NCI-H446 treated with DMSO at 0.1 percent for 48 hours (cell line): ENCODE results near the gene KLK13.

ENCODE experiments used
- DNase-seq: peaks from one replicate; lab custom pipeline; 2025; lab: John Stamatoyannopoulos, UW

KLK13 gene

GRCh38 chr19:51060973-51061372 lies 3.9 kb downstream of the KLK13 start:
- no peak for DNase-seq

GRCh38 chr19:51060336-51060735 lies 4.6 kb downstream of the KLK13 start:
- no peak for DNase-seq

DNA sequence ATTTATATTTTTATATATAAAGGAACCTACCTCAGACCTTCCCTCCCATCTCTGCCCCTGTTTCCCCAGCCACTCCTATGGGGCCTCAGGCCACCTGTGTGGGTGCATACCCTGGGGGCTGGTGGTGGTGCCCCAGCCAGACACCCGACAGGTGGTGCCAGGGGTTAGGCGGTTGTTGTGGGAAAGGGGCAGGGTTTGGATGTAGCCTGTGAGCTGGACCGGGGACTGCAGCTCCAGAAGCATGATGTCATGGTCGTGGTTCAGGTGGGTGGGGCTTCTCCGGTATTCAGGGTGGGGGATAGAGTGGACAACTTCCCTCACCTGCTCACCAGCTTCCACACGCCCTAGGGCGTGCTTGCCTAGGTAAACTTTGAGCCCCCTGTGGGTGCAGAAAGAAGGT lies 5.2 kb downstream of the KLK13 start:
- no peak for DNase-seq

- no peak for DNase-seq
Observed at GRCh38 chr19:51055866-51056265, 9.0 kb downstream of the KLK13 start.

- DNase-seq = no peak
Observed at GRCh38 chr19:51047031-51047335, 17.9 kb downstream of the KLK13 start.

- no peak for DNase-seq
Observed at GRCh38 chr19:51044327-51044726, 20.6 kb downstream of the KLK13 start.

DNA sequence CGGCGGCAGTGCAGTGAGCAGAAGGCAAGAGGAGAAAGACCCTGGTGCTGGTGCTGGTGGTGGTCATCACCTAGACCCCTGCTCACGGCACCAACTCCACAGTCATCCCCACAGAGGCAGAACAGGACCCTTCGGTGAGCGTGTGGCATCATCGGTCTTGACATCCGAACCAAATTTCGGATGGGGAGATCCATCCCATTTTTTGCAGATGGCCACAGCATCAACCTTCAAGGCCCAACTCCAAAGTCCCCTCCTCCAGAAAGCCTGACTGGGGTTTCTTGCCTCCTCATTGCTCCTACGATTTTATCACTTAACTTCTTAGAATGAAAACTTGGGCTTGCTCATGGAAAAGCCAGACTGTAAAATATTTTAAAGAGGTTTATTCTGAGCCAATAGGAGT lies 21.4 kb downstream of the KLK13 start:
- DNase-seq = no peak

DNA sequence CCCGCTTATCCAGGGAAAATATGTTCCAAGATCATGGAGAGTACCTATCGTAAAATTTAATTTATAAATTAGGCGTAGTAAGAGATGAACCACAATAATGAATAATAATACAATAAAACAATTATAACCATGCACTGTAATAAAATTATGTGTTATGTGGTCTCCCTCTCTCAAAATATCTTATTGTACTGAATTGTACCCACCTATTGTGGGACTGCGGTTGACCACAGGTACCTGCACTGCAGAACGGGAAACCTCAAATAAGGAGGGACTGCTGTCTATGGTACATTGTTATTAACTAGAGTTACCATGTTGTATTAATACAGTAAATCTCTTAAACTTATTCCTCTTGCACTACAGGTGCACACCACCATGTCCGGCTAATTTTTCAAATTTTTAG lies 24.7 kb downstream of the KLK13 start:
- DNase-seq = no peak

- DNase-seq = no peak
Observed at GRCh38 chr19:51036519-51036918, 28.4 kb downstream of the KLK13 start.

DNA sequence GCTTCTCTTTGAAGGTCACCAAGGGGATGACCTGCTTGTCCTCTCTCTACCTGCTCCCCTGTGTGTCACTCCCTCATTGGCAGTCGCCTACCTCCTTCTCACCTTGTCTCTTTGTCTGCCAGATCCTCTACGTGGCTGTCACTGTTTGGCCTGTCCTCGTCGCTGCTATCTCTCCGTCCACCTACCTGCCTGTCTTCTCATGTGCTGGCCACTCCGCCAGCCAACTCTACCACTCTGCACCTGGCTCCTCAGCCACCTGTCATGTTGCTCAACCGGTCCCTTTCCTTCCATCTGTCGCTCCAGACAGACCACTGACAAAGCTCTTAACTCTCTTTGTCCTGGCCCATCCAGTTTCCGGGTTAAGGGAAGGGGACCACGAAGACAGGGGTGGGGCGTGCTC lies 30.2 kb downstream of the KLK13 start, which contains the start of gene KLK12:
TSS of gene KLK12 (minus strand) at position 299 of the 400 bp plus-strand sequence. CDS start 381 bp downstream, outside the sequence.
- no peak for DNase-seq

DNA sequence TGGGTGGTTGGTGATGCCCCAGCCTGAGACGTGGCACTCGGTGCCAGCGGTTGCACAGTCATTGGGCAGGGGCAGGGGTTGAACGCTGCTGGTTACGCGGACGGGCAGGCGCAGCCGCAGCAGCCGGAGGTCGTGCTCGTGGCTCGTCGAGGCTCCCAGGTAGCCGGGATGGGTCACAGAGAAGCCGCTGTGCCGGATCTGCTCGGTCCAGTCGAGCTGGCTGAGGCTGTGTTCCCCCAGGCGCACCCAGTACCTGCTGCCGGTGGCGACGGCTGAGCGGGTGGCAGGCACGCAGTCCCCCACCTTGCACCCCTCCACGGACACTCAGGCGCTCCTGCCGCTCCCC lies 33.0 kb downstream of the KLK13 start:
- DNase-seq = no peak

DNA sequence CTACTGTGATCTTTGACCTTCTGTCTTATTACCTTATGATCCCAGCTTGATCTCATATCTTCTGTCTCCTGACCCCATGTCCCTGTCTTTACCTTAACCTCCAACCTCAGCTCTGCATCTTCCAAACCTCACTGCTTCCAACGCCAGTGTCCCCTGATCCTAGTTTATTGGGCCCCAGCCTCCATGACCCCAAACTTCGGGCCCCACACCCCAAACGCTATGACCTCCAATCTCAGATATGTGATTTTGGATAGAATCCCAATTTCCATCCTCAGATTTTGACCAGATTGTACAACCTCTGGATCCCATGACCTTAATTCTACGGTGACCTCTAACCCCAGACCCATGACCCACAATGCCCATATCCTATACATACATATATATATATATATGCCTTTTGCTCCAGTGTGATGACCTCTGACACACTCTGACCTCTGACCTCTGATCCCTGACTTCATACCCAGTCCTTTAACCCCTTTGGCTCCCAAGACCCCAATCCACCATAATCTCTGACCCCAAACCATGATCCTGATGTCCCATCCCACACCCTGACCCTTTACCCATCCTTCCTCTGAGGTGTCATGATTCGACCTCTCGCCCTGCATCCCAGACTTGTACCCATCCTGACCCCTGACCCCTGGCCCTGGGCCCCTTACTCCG lies 33.5 kb downstream of the KLK13 start:
- DNase-seq = no peak

DNA sequence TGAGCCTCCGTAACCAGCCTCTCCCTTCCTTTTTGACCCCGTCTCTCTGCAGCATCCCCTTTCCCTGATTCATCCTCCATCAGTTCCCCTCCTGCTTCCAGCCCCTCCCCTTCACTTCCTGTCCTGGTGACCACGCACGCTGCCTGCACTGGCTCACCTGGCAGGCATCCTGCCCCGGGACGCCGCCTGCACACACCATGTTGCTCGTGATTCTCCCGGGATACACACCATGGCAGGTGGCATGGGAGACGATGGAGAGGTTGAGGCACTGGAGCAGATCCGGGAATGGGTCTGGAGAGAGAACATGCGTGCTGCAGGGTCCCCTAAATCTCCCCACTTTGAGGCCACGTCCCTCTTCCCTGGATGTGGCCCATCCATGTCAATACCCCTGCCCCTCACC lies 34.3 kb downstream of the KLK13 start:
- DNase-seq = no peak

DNA sequence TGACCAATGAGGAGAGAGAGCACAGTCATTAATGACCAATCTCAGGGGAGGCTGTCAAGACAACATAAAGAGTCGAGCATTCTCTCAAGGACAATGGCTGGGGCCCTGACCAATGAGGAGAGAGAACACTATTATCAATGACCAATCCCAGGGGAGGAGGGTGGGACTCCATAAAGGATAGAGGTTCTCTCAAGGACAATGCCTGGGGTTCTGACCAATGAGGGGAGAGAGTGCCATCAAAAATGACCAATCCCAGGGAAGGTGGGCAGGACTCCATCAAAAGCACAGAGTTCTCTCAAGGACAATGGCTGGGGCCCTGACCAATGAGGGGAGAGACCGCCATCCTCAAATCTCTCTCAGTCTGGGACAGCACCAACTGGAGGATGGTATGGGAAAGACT lies 35.2 kb downstream of the KLK13 start:
- no peak for DNase-seq

DNA sequence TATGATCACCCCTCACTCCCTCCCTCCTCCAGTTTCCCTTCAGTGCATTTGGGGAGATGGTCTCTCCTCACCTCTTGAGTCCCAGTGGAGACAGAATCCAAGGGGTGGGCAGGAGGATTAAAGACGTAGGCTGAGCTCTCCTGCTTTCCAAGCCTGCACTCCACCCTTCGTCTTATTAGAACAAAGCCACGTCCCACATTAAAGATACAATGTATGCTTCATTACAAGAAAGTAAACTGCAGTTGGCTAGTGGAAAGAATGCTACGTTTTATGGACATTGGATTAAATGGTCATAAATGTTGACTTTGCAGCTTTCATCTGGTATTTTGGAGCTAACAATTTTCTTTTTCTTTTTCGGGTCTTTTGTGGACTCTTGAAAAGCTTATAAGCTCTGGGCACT lies 37.0 kb downstream of the KLK13 start:
- DNase-seq = no peak

DNA sequence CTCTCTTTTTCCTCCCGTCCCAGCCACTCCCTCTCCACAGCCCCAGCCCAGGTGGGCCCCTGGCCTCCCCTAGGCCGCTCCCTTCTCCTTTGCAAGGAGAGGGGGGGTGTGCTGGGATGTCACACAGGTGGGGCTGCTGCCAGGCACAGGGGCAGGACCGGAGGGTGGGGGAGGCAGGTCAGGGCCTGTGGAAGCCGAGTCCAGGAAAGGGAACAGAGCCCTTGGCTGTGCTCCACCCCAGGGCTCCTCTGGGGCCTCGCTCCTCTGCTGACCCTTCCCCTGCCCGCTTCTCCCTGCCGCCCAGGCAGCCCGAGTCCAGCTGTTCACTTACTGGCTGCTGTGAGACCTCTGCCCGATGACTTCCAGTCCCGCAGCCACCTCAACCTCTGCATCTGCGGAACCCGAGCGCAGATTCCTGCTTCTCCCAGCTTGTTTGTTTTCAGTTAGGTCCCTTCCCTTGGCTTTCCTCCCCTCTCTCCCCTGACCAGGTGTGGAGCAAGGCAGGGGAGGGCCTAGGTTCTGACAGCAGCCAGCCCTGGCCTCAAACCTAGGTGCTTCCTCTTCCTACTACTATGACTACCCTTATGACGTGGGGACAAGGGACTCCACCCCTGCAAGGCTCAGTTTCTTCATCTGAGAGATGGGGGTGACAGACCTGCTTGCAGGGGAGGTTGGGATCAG lies 37.6 kb downstream of the KLK13 start:
- no peak for DNase-seq

DNA sequence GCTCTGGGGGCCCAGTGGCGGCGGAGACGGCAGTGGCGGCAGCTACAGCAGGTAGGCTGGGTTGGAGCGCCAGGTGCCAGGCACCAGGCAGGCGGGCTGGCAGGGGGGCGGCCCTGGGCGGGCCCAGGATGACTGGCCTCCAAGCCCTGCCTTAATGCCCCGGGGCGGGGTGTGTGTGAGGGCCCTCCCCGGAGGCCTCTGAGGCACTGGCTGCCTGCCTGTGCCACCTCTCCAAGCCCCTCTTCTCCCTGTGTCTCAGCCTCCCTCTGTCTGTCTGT lies 38.4 kb downstream of the KLK13 start, which contains the start of gene KLK11:
TSS of gene KLK11 (minus strand) at position 63 of the 278 bp plus-strand sequence. CDS start 985 bp downstream, outside the sequence.
- no peak for DNase-seq

DNA sequence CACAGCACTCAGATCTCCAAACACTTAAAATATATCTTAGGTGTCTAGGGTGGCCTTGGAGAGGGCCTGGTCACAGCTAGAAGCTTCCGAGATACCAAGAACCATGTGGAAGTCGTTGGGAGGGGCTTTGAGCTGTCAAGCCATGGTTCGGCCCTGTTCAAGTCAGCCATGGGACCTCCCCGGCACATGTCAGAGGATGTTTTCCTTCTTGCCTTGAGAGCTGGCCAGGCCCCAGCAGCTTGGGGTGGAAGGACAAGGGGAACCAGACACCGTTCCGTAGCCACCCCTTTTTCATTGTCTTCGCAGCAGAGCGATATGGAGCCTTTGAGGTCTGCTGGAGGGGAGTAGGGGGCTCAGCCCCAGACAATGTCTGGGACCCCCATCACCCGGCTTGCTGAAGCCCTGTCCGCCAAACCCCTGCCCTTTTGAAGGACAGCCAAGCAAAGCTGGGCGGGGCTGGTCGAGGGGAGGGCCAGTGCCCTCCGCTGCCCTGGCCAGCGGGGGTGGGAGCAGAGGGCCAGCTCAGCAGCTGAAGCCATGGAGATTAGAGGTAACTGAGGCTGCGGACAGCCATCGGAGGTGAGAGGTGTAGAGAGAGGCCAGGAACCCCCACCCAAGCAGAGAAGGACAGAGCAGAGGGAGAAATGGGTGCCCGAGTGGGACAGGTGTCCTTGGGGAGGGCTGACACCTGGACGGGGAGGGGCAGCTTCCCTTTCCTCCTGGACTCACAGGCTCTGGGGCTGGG lies 38.9 kb downstream of the KLK13 start:
- no peak for DNase-seq

- no peak for DNase-seq
Observed at GRCh38 chr19:51025401-51025800, 39.5 kb downstream of the KLK13 start.

GRCh38 chr19:51024924-51025323 lies 40.0 kb downstream of the KLK13 start:
- DNase-seq = no peak

- DNase-seq = no peak
Observed at GRCh38 chr19:51023946-51024345, 40.9 kb downstream of the KLK13 start.

GRCh38 chr19:51022526-51022925 lies 42.4 kb downstream of the KLK13 start:
- no peak for DNase-seq

DNA sequence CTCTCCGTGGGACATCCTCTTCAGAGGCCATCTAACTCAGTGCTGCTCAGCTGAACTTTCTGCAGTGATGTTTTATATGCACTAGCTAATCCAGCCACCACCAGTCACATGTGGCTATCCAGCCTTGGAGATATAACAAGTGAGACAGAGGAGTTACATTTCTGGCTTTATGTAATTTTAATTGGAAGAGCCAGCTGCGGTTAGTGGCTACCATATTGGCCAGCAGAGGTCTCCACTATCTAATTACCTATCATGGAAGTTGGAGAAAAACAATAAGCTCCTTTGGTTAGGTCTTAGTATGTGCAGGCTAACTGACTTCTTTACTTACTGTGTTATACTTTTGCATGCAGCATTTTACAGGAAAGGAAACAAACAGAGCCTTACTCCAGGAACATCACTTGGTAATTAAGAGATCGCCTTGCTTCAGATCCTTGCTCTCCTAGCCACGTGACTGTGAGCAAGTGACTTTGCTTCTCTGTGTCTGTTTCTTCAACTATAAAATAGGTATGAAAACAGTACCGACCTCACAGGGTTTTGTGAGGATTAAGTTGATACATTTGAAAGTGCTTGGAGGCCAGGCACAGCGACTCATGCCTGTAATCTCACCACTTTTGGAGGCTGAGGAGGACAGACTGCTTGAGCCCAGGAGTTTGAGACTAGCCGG lies 43.8 kb downstream of the KLK13 start:
- no peak for DNase-seq
